Measurements from ENCODE around the gene WBP11. TPM values are rescaled to one million over a fixed set of nuclear protein-coding genes. Genes with fewer than 3 reads are reported as not detected.
"Not testable (repeated sequence)": the region's sequence is repeated elsewhere in the genome, so short reads cannot be mapped to it uniquely, and the experiment has no call there.

Gene WBP11
- polyA plus RNA-seq, 1 donor, result 57.4 TPM

DNA sequence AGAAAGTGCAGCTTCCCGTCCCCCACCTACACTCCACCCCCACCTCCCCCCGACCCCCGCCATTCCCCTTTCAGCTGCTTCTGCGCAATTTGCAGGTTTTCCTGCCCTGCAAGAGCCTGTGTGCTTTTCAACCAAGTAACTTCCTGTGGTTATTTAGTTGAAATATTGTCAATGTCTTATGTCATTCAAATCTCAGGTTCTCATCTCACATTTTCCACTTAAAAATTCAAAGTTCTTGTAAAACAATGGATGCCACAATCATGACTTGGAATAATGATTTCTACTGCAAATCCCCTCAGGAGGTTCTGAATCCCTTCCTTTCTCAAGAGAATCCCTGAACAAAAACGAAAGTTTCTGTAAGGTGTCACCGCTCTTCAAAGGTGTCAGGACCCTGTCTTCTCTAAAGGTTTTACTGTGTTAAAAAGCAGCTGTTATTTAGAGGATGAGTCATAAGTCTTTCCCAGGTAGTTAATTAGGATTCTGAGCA is 31.6 kb downstream of the WBP11 start:
- DNase-seq, result no peak

DNA sequence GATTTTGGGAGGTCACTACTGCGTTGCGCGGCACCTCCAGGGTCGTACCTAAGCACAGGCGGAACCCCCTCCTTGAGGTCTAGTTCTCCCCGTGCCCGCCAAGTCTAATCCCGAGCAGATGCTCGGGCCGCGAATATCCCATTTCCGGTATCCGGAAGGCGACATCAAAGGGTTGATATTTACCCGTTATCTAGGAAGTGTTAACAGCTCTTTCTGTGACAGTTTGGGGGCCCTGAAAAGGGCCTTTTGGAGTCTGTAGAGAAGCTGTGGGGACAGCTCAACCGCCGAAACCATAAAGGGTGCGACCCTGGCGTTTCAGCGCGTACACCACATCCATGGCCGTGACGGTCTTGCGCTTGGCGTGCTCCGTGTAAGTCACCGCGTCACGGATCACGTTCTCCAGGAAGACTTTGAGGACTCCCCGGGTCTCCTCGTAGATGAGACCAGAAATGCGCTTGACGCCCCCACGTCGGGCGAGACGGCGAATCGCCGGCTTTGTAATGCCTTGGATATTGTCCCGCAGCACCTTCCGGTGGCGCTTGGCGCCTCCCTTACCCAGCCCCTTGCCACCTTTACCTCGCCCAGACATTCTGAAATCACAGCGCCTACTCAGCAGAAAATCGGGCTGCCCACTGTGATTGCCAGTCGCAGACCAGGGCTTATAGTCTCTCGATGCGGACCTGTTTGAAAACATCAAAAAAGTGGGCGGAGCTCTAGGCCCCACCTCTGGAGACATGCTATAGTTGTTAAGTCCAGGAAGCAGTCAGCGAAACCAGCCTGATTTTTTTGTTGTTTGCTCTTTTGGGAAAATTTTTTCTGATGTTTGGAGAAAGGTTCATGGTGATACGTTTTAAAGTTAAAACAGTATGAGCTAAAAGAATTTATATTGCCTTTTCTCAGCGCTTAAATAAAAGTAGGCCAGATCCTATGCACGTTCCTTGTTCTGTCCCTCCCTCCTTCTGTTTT is 32.5 kb downstream of the WBP11 start:
- DNase-seq, result peak; percentile 92

DNA sequence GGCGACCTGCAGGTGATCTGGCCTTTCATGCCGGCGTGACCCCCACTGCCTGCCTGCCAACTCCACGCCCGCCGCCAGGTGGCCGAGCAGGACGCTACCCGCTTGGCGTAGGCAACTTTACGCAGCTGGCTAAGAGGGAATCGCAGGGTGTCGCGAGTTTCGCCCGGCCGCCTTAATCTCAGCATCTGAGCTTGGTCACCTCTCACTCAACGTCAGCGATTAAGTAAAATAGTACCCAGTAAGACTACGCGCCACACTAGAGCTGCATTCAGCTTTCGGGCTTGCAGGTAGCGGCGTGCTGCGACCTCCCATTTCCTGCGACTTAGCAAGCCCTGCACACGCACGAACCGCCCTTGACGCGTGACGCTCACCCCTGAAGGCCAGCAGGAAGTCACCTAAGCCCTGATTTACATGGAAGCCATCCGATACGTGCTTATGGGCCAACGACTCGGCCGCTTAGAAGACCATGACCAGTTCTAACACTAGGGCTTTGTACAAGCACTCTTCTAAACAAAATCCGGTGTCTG is 33.2 kb downstream of the WBP11 start:
- peak; percentile 82 for DNase-seq

DNA sequence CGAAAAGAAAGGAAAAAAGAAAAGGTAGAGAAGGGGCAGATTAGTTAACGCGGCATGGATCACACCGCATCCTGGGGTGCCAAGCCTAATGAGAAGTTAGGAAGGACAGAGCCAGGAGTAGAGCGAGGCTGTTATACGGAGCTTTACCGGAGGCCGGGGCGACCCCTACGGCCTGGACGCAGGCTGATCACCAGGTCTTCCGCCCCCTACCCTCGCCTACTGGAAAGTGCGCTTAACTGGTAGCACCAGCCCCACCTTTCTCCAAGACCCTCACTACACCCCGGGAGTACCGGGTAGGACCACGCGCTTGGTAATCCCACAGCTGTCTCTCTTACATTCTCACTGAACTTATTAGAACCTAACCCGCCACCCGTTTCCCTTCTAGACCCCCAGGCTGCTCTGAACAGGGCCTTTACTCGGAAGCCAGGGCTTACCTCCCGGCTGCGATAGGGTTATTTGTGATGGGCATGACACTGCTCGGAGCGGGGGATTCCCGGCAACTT is 33.8 kb downstream of the WBP11 start:
- DNase-seq, result peak; percentile 69

DNA sequence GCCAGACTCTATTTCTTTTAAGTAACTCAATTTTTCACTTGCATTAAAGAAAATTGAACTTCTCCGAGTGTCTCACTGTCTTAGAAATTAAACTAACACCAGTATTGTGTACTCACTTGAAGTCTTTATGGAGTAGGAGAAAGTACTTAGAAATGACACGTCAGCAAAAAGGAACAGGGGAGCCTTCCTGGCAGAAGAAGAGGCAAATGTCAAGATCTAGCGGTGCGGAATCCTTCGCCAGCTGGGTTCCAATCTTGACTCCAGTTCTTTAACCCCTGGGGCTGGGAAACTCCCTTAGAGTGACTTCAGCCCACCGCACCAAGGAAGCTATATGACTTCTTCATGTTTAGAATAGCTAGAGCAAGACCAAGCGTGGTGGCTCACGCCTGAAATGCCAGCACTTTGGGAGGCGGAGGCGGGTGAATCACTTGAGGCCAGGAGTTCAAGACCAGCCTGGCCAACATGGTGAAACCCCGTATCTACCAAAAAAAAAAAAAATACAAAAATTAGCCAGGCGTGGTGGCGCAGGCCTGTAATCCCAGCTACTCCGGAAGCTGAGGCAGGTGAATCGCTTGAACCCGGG is 34.4 kb downstream of the WBP11 start:
- DNase-seq, result peak; percentile 31

DNA sequence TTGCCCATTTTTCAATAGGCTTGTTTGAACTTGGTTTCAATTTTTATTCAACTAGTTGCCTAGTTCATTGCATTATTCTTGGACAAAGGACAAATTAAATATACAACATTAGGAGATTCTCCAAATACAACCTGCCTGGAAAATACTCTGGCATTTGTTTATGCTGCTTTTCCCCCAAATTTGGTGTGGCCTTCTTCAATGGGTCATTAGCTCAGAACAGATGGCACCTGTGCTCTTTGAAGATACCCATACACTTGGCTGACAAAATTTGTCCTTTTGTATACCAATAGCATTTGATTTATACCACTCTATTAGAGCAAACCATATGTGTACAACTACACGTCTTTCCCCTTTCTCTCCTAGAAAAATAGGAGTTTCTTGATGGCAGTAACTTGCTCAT is 35.7 kb downstream of the WBP11 start:
- no peak for DNase-seq

DNA sequence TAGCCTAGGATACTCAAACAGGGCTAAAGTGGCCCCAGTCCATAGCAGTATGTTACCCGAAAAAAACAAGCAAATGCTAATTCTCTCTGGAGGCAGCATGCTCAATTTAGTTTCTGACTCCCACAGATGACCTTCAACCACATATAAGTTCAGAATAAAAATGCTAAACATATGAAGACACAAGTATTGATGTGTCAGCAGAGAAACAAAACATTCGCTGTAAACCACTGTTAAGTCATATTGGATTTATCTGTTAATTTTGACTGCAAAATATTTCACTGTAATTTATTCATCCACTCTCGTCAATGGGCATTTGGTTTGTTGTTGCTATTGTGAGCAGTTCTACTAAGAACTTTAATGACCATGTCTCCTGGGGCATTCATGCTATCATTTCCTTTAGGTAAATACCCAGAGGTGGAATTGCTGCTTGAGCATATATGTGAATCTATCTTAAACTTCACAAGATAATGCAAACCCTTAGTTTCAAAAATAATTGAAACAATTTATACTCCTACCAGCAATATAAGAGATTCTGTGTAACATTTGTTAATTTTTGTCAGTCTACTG is 36.5 kb downstream of the WBP11 start:
- no peak for DNase-seq

DNA sequence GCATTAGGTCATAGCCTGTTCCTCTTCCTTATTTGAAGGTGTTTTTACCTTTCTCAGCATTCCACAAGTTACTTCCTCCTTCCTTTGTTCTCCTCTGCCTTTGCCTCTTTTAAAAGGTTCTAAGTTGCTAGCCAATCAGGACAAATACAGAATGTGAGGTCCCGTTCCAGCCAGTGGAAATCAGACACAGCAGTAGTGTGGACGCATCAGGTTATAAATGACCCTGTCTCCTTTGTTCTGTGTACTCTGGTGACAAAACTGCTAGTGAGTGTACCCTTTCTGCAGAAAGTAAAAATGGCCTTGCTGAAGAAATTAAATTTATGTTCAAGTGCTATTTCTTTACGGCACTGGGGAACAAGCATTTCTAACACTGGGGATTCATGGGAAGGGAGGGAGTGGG is 37.3 kb downstream of the WBP11 start:
- not testable (repeated sequence) for DNase-seq

DNA sequence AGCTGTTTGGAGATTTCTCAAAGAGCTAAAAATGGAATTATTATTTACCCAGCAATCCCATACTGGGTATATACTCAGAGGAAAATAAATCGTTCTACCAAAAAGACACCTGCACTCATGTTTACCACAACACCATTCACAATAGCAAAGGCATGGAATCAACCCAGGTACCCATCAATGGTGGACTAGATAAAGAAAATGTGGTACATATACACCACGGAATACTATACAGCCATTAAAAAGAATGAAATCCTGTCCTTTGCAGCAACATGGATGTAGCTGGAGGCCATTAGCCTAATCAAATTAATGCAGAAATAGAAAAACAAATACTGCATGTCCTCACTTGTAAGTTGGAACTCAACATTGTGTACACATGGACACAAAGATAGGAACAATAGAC is 37.9 kb downstream of the WBP11 start:
- no peak for DNase-seq

DNA sequence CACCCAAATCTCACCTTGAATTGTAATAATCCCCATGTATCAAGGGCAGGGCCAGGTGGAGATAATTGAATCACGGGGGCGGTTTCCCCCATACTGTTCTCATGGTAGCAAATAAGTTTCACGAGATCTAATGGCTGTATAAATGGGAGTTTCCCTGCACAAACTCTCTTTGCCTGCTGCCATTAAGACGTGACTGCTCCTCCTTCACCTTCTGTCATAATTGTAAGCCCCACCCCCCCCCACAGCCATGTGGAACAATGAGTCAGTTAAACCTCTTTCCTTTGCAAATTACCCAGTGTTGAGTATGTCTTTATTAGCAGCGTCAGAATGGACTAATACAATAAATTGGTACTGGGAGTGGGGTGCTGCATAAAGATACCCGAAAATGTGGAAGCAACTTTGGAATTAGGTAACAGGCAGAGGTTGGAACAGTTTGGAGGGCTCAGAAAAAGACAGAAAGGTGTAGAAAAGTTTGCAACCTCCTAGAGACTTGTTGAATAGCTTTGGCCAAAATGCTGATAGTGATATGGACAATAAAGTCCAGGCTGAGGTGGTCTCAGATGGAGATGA is 43.5 kb downstream of the WBP11 start:
- DNase-seq, result not testable (repeated sequence)

DNA sequence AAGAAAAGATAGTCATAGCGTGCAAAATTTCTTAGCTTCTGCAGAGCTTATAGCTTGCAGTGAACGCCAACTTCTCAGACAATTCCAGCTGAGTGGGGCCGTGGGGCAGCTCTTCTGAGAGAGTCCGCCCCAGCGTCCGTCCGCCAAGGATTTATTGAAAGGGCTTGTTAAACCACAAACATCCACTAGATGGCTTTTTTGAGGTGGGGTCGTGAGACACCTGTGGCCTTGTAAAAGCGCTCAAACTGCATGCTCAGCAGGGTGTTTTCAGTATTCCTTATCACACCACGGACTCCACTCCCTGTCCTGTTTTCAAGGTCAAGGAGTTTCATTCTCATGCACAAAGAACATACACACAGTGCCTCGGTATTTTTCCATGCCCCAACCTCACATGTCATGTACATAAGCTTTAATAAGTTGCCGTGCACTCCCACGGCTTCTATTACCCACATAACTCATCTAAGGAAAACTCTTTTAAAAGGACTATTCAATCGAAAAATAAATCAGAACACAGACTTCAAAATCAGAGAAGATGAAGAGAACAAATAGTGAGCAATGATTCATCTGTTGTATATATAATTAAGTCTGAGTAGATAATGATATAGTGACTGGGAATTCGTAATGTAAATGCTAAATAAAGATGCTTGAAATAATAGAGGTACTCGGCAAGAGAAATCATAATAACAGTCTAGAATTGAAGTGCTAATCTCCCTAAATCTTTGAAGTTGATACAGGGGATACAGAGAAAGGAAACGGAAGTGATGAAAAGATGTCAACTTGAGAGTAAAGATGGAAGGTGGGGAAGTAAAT is 46.7 kb downstream of the WBP11 start:
- DNase-seq, result no peak

DNA sequence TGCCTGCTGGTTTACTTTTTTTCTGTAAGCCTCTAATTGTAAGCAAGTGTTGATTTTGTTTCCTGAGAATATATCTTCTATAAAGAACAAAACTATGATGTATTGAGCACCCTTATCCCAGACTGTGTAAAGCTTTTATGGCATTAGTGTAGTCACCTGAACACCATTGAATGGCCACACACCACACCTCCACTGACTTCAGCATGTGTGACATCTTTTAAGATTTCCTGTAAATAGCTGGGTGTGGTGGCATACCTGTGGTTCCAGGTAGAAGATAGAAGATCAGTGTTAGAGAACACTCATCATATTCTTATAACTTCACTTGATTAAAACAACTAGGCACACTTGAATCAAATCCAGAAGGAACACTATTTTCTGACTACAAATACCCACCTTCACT is 51.3 kb downstream of the WBP11 start:
- no peak for DNase-seq

DNA sequence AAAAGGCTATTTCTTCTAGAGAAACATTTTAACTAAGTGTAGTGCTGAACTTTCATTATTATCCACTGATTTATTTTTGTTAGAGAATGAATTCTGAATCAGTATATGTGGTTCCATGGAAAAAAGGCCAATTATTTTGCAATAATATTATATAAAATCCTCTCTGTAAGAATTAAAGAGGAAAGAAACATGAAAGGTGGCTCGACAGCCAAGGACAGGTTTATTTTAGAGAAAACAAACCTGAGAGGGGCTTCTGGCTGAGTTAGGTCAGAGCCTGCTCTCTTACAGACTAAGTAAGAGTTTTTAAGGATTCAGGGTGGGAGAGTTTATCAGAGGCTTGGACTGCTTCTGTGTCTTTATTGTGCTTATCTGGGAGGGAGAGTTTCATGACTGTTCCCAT is 60.2 kb downstream of the WBP11 start:
- DNase-seq, result no peak

DNA sequence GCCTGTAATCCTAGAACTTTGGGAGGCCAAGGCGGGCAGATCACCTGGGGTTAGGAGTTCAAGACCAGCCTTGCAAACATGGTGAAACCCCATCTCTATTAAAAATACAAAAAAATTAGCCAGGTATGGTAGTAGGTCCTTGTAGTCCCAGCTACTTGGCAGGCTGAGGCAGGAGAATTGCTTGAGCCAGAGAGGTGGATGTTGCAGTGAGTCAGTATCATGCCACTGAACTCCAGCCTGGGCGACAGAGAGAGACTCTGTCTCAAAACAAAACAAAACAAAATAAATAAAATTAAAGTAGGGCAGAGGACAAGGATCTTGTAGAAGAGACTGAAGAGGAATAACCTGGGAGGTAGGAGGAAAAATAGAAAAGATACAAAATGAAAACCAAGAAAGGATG is 61.3 kb downstream of the WBP11 start:
- DNase-seq, result no peak

DNA sequence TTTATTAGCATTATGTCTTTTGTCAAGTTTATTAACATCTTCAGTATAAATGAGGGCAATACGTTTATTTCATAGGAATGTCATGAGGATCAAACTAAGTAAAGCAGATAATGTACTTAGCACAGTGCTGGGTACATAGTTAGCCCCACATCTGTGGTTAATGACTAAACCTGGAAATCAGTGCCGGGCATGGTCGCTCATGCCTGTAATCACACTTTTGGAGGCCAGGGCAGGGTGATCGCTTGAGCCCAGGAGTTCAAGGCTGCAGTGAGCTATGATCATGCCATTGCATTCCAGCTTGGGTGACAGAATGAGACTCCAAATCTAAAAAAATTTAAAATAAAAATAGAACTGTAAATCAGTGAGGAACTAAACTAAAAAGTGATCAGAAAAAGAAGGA is 62.1 kb downstream of the WBP11 start:
- no peak for DNase-seq

DNA sequence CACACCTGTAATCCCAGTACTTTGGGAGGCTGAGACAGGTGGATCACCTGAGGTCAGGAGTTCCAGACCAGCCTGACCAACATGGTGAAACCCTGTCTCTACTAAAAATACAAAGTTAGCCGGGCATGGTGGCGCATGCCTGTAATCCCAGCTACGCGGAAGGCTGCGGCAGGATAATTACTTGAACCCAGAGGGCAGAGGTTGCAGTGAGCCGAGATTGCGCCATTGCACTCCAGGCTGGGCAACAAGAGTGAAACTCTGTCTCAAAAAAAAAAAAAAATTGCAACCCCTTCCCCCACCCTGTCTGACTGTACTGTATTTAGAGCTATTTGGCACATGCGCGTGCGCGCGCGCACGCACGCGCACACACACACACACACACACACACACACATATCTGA is 66.8 kb downstream of the WBP11 start:
- not testable (repeated sequence) for DNase-seq

Other genes starting within 250 kb of the WBP11 start
- gene PLBD1, start 235.6 kb downstream of the WBP11 start, polyA plus RNA-seq (ENCODE audit: insufficient read length), result 18.8 TPM
- 0.32 TPM for gene GUCY2C, start 106.9 kb downstream of the WBP11 start, polyA plus RNA-seq (ENCODE audit: insufficient read length)
- 0.74 TPM for gene C12orf60, start 192 bp upstream of the WBP11 start, polyA plus RNA-seq (ENCODE audit: insufficient read length)
- 0.15 TPM for gene SMCO3, start 10.7 kb upstream of the WBP11 start, polyA plus RNA-seq (ENCODE audit: insufficient read length)
- gene ART4, start 40.0 kb upstream of the WBP11 start, polyA plus RNA-seq (ENCODE audit: insufficient read length), result 0.22 TPM
- gene MGP, start 82.4 kb upstream of the WBP11 start, polyA plus RNA-seq (ENCODE audit: insufficient read length), result 190 TPM
- 0.32 TPM for gene ERP27, start 135.1 kb upstream of the WBP11 start, polyA plus RNA-seq (ENCODE audit: insufficient read length)
- 36.6 TPM for gene ARHGDIB, start 158.1 kb upstream of the WBP11 start, polyA plus RNA-seq (ENCODE audit: insufficient read length)
- not detected for gene PDE6H, start 169.6 kb upstream of the WBP11 start, polyA plus RNA-seq (ENCODE audit: insufficient read length)

All from hindlimb muscle (tissue), 1 donor.